ENCODE measurements around the gene CHP2.

The CHP2 gene

GRCh38 chr16:23785842-23786241 is 31.0 kb downstream of the CHP2 start:
- no peak for DNase-seq (ENCODE audit: low read depth)
- no peak overlapping the region for H3K4me3 ChIP-seq (ENCODE audit: low read depth, low read length)
- TF ChIP-seq POLR2A (IDR thresholded peaks at IDR 0.05; ENCODE audit: extremely low read depth, insufficient read length) (no peak), MYC (IDR thresholded peaks at IDR 0.05; ENCODE audit: low read depth, low read length) (no peak)
- TF ChIP-seq, protein P1, sequence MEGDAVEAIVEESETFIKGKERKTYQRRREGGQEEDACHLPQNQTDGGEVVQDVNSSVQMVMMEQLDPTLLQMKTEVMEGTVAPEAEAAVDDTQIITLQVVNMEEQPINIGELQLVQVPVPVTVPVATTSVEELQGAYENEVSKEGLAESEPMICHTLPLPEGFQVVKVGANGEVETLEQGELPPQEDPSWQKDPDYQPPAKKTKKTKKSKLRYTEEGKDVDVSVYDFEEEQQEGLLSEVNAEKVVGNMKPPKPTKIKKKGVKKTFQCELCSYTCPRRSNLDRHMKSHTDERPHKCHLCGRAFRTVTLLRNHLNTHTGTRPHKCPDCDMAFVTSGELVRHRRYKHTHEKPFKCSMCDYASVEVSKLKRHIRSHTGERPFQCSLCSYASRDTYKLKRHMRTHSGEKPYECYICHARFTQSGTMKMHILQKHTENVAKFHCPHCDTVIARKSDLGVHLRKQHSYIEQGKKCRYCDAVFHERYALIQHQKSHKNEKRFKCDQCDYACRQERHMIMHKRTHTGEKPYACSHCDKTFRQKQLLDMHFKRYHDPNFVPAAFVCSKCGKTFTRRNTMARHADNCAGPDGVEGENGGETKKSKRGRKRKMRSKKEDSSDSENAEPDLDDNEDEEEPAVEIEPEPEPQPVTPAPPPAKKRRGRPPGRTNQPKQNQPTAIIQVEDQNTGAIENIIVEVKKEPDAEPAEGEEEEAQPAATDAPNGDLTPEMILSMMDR (IDR thresholded peaks at IDR 0.05; ENCODE audit: low read depth, low read length), result no peak
- TF ChIP-seq, protein P2, sequence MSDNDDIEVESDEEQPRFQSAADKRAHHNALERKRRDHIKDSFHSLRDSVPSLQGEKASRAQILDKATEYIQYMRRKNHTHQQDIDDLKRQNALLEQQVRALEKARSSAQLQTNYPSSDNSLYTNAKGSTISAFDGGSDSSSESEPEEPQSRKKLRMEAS (IDR thresholded peaks at IDR 0.05; ENCODE audit: low read depth, low read length), result no peak

DNA sequence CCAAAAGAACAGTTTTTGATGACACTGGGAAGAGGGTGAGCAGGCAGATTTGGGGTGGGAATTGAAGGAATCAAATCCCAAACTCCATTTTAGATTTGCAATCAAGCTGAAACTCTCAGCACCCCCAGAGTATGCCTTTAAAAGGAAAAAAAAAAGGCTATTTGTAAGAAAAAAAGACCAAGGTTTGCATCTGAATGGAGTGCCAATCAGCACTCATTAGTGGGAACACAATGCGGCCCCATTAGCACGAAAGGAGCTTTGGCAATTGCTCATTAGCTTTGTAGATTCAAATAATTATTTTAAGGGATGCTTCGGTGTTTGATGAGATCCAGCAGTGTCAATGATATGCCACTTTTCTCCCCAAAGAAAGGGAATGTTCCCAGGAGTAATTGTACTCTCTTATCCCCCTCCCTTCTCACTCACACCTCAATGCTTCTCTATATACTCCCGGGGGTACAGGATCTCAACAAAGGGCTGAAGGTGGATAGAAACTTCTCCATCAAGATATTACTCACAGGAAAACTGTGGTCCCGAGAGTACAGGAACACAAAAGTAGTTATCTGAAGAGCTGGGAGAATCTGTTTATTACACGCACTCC is 32.2 kb downstream of the CHP2 start:
- H3K4me3 ChIP-seq (ENCODE audit: low read depth, low read length), result no peak overlapping the region
- TF ChIP-seq POLR2A (IDR thresholded peaks at IDR 0.05; ENCODE audit: extremely low read depth, insufficient read length) (no peak), MYC (IDR thresholded peaks at IDR 0.05; ENCODE audit: low read depth, low read length) (no peak)
- TF ChIP-seq, protein P1 (IDR thresholded peaks at IDR 0.05; ENCODE audit: low read depth, low read length), result no peak
- no peak for DNase-seq (ENCODE audit: low read depth)

GRCh38 chr16:23788685-23789084 is 33.9 kb downstream of the CHP2 start:
- no peak overlapping the region for H3K4me3 ChIP-seq (ENCODE audit: low read depth, low read length)
- DNase-seq (ENCODE audit: low read depth), result peak; percentile 93
- TF ChIP-seq POLR2A (IDR thresholded peaks at IDR 0.05; ENCODE audit: extremely low read depth, insufficient read length), result no peak
- peak; percentile 89 for TF ChIP-seq MYC (IDR thresholded peaks at IDR 0.05; ENCODE audit: low read depth, low read length)
- TF ChIP-seq, protein P1 (IDR thresholded peaks at IDR 0.05; ENCODE audit: low read depth, low read length), result no peak
- TF ChIP-seq, protein P2 (IDR thresholded peaks at IDR 0.05; ENCODE audit: low read depth, low read length), result peak; percentile 98

DNA sequence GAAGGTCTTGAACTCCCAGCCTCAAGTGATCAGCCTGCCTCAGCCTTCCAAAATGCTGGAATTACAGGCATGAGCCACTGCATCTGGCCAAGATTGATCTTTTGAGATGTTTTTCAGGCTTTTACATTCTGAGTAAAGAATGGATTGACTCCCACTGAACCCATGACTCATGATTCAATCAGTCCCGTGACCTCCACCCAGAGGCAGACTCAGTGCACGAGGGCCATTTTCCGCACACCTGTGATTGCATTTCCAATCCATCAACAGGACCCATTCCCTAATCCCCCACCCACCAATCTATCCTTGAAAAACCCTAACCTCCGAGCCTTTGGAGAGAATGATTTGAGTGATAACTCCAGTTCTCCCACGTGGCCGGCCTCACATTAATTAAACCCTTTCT is 40.6 kb downstream of the CHP2 start:
- TF ChIP-seq MYC (IDR thresholded peaks at IDR 0.05; ENCODE audit: low read depth, low read length) (no peak), POLR2A (IDR thresholded peaks at IDR 0.05; ENCODE audit: extremely low read depth, insufficient read length) (no peak)
- TF ChIP-seq, protein P1 (IDR thresholded peaks at IDR 0.05; ENCODE audit: low read depth, low read length), result no peak
- TF ChIP-seq, protein P2 (IDR thresholded peaks at IDR 0.05; ENCODE audit: low read depth, low read length), result no peak
- no peak for DNase-seq (ENCODE audit: low read depth)

GRCh38 chr16:23796941-23797340 is 42.1 kb downstream of the CHP2 start:
- TF ChIP-seq, protein P1 (IDR thresholded peaks at IDR 0.05; ENCODE audit: low read depth, low read length), result no peak
- TF ChIP-seq POLR2A (IDR thresholded peaks at IDR 0.05; ENCODE audit: extremely low read depth, insufficient read length), result no peak
- no peak for TF ChIP-seq MYC (IDR thresholded peaks at IDR 0.05; ENCODE audit: low read depth, low read length)

More for the DNA sequence above, 40.6 kb downstream of the CHP2 start:
- no peak overlapping the region for H3K4me3 ChIP-seq (ENCODE audit: low read depth, low read length)

GRCh38 chr16:23801378-23801777 is 46.6 kb downstream of the CHP2 start:
- peak; percentile 77 for DNase-seq (ENCODE audit: low read depth)
- no peak overlapping the region for H3K4me3 ChIP-seq (ENCODE audit: low read depth, low read length)
- TF ChIP-seq, protein P1 (IDR thresholded peaks at IDR 0.05; ENCODE audit: low read depth, low read length), result peak; percentile 73
- TF ChIP-seq, protein P2 (IDR thresholded peaks at IDR 0.05; ENCODE audit: low read depth, low read length), result no peak

More at GRCh38 chr16:23796941-23797340, 42.1 kb downstream of the CHP2 start:
- DNase-seq (ENCODE audit: low read depth), result no peak
- no peak overlapping the region for H3K4me3 ChIP-seq (ENCODE audit: low read depth, low read length)

Data from NB4 (cell line).